Activated CD4-positive, CD25-positive, alpha-beta regulatory T cell treated with anti-CD3 and anti-CD28 coated beads, Interleukin-2, amount 50 U/mL, for 24 hours (primary cell): ENCODE measurements around the gene ATP5F1B.
A peak's percentile ranks its signal among the peaks of the same experiment; 100 is the strongest.
"Not testable (repeated sequence)": the region's sequence is repeated elsewhere in the genome, so short reads cannot be mapped to it uniquely, and the experiment has no call there.

ENCODE experiments used
- ATAC-seq, 2 donors: fragments of 150-1000 bp; cut with Tn5 transposase; one replicate each; pipeline ENCODE4 v1.10.0; 2021; ENCODE audit warnings: mild to moderate bottlenecking in 1 of 2, moderate library complexity in 1 of 2

Gene ATP5F1B

DNA sequence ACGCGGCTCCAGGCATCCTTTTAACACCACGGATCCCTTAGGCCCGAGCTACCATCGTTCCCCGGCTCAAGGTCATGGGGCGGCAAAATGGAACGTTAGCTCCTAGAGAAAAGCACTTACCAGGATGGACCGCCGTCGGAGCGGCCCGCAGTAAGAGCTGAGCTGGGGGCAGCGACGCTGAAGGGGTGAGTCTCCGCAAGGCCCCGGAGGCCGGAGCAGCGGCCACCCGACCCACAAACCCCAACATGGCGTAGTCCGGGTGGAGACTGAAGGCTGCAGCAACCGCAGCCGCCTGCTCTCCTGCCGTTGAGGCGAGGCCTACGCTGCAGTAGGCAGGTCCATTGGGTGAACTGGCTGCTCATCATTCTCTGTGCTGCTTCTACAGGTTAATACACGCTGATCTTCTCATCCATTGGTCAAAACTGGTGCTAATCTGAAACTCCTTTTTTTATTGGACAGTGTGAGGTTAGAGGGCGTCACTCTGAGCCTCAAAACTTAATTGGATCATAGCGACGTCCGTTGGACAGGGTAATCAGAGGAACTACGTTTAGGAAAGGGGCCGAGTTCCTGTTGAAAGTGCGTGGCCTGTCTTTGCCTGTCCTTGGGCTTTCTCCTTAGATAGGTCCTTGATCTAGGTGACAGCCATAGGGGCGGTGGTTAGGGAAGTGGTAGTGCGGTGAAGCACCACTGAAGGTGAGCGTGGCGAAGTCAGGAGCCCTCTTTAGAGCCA is at the start of gene ATP5F1B:
TSS of gene ATP5F1B (minus strand) at position 268 of the 730 bp plus-strand sequence. CDS start at position 247, 21 bp downstream.
- peak; percentile 99 for ATAC-seq

GRCh38 chr12:56694161-56694560 is 48.4 kb upstream of the ATP5F1B start:
- no peak for ATAC-seq

DNA sequence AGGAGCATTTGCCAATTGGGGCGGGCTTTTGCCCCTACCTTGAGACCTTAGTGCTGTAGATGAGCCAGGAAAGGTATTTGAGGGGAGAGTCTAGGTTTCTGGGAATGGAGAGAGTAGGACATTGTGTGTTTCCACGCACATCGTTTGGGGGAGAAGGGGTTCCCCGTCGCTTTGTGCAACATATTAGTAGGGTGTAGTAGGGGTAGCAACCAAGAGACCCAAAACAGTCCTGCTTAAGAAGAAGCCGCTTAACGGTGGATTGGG is 43.0 kb upstream of the ATP5F1B start:
- ATAC-seq: no peak

GRCh38 chr12:56688129-56688845 is 42.5 kb upstream of the ATP5F1B start, which contains the start of gene PTGES3:
PTGES3 (minus strand) TSS chr12:56688284; CDS start chr12:56687999, 285 bp downstream.
- peak; percentile 73 to 74 for ATAC-seq

DNA sequence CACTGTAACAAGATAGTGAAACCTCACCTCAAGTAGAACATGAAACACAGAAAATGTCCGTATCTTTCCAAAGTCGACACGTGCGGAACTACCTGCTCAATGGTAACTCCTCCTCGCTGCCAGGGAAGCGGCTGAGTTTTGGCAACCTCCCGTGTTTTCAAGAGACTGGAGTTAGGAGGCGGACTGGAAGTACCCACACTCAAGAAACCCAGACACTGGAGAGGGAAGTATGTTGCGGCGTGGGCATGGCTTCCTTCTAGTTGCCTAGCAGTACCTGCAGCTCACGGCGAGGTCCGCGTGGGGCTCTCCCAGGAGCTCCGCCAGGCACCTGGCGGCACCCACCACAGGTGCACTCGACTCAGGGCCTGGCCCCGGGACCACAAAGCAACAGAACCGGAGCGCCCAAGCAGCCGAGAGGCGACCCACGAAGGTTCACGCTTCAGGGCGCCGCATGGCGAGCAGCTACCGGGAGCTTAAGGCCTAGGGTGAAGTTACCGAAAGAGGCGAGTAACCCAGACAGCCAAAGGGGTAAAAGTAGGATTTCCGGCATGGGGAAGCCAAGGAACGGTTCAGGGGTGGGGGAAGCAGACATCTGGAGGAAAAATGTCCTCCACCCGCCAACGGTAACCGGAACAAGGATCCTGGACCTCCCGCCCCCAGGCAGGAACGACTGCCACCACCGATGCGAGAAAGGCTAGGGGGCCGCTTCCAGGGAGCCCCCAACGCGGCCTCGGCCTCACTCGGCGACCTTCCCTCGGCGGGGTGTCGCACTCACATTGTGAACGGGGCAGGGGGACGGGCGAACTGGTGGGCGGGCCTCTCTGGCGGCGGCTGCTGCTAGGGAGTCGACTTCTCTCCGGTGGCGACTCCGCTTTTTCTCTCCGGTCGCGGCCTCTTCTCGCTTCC is 41.7 kb upstream of the ATP5F1B start:
- ATAC-seq: peak; percentile 33 to 36

- no peak for ATAC-seq
Observed at GRCh38 chr12:56684745-56685359, 39.1 kb upstream of the ATP5F1B start.

DNA sequence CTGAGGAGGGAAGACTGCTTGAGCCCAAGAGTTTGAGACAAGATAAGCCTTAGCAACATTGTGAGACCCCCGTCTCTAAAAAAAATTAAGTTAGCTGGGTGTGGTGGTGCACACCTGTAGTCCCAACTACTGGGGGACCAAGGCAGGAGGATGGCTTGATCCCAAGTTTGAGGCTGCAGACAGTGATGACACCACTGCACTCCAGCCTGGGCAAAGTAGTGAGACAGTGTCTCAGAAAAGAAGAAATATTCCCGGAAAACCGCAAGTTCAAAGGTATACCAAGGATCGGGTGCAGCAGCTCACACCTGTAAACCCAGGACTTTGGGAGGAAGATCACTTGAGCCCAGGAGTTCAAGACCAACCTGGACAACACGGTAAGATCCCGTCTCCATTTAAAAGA is 36.5 kb upstream of the ATP5F1B start:
- ATAC-seq: no peak

DNA sequence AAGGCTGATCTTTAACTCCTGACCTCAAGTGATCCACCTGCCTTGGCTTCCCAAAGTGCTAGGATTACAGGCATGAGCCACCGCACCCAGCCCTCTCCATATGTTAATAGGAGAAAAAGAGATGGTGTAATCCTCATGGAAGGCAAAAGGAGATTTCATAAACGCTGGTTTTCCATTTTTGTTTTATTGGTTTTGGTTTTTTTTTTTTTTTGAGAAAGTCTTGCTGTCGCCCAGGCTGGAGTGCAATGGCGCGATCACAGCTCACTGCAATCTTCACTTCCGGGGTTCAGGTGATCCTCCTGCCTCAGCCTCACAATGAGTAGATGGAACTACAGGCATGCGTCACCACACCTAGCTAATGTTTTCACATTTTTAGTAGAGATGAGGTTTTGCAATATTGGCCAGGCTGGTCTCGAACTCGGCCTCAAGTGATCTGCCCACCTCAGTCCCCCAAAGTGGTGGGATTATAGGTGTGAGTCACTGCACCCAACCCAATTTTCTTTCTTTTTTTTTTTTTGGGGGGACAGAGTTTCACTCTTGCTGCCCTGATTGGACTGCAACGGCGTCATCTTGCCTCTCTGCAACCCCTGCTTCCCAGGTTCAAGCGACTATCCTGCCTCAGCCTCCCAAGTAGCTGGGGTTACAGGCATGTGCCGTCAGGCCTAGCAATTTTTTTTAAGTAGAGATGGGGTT is 34.2 kb upstream of the ATP5F1B start:
- ATAC-seq: no peak

GRCh38 chr12:56678852-56679251 is 33.1 kb upstream of the ATP5F1B start:
- ATAC-seq: no peak

GRCh38 chr12:56677680-56678079 is 31.9 kb upstream of the ATP5F1B start:
- peak; percentile 89 to 94 for ATAC-seq

- ATAC-seq: peak in 1 of 2 donors; percentile 6
Observed at GRCh38 chr12:56676851-56677580, 31.2 kb upstream of the ATP5F1B start.

DNA sequence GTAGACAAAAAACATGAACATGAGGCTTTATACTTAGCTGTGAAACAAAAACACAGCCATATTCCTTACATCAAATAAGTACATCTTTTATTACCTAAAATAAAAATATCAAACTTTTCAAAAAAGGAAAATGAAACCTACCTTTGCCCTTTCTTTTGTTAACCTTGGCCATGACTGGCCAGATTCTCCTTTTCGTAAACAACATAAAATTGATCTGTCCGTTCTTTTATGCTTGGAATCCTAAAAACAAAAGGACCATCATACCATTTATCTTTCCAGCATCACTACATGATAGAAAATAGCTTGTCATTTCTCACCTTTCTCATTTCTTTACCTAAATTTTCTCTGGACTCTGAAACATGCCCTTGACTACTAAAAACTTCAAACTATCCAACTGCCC is 25.8 kb upstream of the ATP5F1B start:
- no peak for ATAC-seq

DNA sequence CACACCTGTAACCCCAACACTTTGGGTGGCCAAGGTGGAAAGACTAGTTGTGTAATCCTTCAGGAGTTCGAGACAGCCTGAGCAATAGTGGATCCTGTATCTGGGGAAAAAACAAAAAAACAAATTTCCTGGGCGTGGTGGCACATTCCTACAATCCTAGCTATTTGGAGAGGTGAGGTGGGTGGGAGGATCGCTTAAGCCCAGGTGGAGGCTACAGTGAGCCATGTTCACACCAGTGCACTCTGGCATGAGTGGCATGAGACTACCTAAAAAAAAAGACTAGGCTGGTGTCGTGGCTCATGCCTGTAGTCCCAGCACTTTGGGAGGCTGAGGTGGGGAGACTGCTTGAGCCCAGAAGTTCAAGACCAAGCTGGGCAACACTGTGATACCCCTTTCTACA is 25.1 kb upstream of the ATP5F1B start:
- ATAC-seq: no peak

DNA sequence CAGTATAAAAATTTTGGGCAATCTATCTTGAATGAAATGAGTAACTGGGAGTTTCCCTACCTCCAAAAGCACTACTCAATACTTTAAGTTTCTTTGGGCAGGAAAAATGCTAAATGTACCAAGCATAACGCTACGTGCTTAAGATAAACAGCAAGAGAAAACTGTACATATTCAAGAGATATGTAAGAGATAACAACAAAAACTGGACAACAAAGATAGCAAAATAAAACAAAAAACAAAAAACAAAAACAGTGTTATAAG is 22.3 kb upstream of the ATP5F1B start:
- ATAC-seq: peak in 1 of 2 donors; percentile 43

DNA sequence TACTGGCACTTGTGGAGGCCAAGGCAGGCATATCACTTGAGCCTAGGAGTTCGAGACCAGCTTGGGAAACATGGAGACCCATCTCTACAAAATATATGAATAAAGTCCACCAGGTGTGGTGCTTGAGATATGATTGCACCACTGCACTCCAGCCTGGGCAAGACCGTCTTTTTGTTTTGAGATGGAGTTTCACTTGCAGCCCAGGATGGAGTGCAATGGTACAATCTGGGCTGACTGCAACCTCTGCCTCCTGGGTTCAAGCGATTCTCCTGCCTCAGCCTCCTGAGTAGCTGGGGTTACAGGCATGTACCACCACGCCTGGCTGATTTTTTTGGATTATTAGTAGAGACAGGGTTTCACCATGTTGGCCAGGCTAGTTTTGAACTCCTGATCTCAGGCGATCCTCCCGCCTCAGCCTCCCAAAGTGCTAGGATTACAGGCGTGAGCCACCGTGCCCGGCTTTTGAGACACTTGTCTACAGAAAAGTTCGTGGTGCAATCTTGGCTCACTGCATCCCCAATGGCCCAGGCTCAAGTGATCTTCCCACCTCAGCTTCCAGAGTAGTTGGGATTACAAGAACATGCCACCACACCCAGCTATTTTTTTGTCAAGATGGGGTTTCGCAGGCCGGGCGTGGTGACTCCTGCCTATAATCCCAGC is 16.3 kb upstream of the ATP5F1B start:
- ATAC-seq: no peak

GRCh38 chr12:56661560-56661959 is 15.8 kb upstream of the ATP5F1B start:
- ATAC-seq: no peak

GRCh38 chr12:56658921-56659320 is 13.1 kb upstream of the ATP5F1B start:
- ATAC-seq: no peak

DNA sequence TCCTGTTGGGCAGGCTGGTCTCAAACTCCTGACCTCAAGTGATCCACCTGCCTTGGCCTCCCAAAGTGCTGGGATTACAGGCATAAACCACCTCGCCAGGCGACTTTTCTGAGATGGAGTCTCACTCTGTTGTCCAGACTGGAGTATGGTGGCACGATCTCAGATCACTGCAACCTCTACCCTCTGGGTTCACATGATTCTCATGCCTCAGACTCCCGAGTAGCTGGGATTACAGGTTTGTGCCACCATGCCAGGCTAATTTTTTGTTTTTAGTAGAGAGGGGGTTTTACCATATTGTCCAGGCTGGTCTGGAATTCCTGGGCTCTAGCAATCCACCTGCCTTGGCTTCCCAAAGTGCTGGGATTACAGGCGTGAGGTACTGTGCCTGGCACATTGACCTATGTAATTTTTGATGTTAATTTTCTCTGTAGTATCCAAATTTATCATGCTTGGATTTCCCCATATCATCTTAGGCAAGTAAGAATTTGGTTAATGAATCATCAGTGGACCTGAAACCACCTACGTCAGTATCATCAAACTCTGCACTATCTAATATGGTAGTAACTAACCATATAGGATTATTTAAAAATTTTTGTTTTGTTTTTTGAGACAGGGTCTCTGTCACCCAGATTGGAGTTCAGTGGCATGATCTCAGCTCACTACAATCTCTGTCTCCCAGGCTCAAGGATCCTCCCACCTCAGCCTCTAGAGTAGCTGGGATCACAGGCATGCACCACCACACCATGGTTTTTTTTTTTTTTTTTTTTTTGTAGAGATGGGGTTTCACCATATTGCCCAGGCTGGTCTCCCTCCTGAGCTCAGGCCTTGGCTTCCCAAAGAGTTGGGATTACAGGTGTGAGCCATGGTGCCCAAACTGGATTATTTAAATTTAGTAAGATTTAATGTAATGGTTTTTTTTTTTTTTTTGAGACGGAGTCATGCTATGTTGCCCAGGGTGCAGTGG is 11.9 kb upstream of the ATP5F1B start:
- ATAC-seq: peak; percentile 97 to 98

GRCh38 chr12:56653781-56654180 is 8.0 kb upstream of the ATP5F1B start:
- not testable (repeated sequence) for ATAC-seq

GRCh38 chr12:56648023-56648422 is 2.2 kb upstream of the ATP5F1B start:
- ATAC-seq: not testable (repeated sequence)
